Naive B cell (primary cell): ENCODE data around the gene IQGAP2. TPM values are rescaled to one million over a fixed set of nuclear protein-coding genes. Genes with fewer than 3 reads are reported as not detected.
"Not testable (repeated sequence)": the region's sequence is repeated elsewhere in the genome, so short reads cannot be mapped to it uniquely, and the experiment has no call there.

Experiments used
- ATAC-seq, 2 donors: fragments of 150-1000 bp; cut with Tn5 transposase; 2 replicates each; pipeline ENCODE4 v1.10.0; 2021; ENCODE audit warnings: low read depth in 2 of 2, mild to moderate bottlenecking in 2 of 2, moderate library complexity in 2 of 2
- DNase-seq: peaks from one replicate; pipeline ENCODE4 v3.0.0; 2022
- H3K27ac Mint-ChIP-seq, 6 donors: one replicate each; pipeline ENCODE4 v1.8.0; 2020 to 2022; ENCODE audit warnings: mild to moderate bottlenecking in 6 of 6, mixed read lengths in 6 of 6, moderate library complexity in 5 of 6, inconsistent platforms in 2 of 6
- H3K27me3 Mint-ChIP-seq, 3 donors: one replicate each; pipeline ENCODE4 v1.8.0; 2021 to 2022; ENCODE audit warnings: mixed read lengths in 3 of 3, mild to moderate bottlenecking in 1 of 3
- H3K36me3 Mint-ChIP-seq, 2 donors: one replicate each; pipeline ENCODE4 v1.8.0; 2020 to 2022; ENCODE audit warnings: mixed read lengths in 2 of 2, inconsistent platforms in 1 of 2, mild to moderate bottlenecking in 1 of 2
- H3K4me1 Mint-ChIP-seq, 3 donors: one replicate each; pipeline ENCODE4 v1.8.0; 2020 to 2022; ENCODE audit warnings: mixed read lengths in 3 of 3, inconsistent platforms in 1 of 3, mild to moderate bottlenecking in 1 of 3, moderate library complexity in 1 of 3
- H3K4me3 Mint-ChIP-seq, 8 donors: one replicate each; pipeline ENCODE4 v1.8.0; 2020 to 2022; ENCODE audit warnings: mild to moderate bottlenecking in 8 of 8, mixed read lengths in 8 of 8, moderate library complexity in 8 of 8, inconsistent platforms in 2 of 8
- H3K9me3 Mint-ChIP-seq, 7 donors: one replicate each; pipeline ENCODE4 v1.8.0; 2020 to 2022; ENCODE audit warnings: mixed read lengths in 7 of 7, mild to moderate bottlenecking in 5 of 7, inconsistent platforms in 2 of 7, moderate library complexity in 1 of 7
- polyA plus RNA-seq, 6 donors: library from polyadenylated mRNA; unstranded; fragments of 300-500 nt; fragmentation: Illumina TruSeq; gene quantifications; one replicate each; pipeline ENCODE4 v1.2.3, GENCODE V29; 2021; ENCODE audit warnings: low read depth in 6 of 6

IQGAP2 gene, protein sequence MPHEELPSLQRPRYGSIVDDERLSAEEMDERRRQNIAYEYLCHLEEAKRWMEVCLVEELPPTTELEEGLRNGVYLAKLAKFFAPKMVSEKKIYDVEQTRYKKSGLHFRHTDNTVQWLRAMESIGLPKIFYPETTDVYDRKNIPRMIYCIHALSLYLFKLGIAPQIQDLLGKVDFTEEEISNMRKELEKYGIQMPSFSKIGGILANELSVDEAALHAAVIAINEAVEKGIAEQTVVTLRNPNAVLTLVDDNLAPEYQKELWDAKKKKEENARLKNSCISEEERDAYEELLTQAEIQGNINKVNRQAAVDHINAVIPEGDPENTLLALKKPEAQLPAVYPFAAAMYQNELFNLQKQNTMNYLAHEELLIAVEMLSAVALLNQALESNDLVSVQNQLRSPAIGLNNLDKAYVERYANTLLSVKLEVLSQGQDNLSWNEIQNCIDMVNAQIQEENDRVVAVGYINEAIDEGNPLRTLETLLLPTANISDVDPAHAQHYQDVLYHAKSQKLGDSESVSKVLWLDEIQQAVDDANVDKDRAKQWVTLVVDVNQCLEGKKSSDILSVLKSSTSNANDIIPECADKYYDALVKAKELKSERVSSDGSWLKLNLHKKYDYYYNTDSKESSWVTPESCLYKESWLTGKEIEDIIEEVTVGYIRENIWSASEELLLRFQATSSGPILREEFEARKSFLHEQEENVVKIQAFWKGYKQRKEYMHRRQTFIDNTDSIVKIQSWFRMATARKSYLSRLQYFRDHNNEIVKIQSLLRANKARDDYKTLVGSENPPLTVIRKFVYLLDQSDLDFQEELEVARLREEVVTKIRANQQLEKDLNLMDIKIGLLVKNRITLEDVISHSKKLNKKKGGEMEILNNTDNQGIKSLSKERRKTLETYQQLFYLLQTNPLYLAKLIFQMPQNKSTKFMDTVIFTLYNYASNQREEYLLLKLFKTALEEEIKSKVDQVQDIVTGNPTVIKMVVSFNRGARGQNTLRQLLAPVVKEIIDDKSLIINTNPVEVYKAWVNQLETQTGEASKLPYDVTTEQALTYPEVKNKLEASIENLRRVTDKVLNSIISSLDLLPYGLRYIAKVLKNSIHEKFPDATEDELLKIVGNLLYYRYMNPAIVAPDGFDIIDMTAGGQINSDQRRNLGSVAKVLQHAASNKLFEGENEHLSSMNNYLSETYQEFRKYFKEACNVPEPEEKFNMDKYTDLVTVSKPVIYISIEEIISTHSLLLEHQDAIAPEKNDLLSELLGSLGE (N-terminal part only)
- 1 to 10 TPM; 2.7 to 9.8 (median 6.2) TPM for polyA plus RNA-seq

DNA sequence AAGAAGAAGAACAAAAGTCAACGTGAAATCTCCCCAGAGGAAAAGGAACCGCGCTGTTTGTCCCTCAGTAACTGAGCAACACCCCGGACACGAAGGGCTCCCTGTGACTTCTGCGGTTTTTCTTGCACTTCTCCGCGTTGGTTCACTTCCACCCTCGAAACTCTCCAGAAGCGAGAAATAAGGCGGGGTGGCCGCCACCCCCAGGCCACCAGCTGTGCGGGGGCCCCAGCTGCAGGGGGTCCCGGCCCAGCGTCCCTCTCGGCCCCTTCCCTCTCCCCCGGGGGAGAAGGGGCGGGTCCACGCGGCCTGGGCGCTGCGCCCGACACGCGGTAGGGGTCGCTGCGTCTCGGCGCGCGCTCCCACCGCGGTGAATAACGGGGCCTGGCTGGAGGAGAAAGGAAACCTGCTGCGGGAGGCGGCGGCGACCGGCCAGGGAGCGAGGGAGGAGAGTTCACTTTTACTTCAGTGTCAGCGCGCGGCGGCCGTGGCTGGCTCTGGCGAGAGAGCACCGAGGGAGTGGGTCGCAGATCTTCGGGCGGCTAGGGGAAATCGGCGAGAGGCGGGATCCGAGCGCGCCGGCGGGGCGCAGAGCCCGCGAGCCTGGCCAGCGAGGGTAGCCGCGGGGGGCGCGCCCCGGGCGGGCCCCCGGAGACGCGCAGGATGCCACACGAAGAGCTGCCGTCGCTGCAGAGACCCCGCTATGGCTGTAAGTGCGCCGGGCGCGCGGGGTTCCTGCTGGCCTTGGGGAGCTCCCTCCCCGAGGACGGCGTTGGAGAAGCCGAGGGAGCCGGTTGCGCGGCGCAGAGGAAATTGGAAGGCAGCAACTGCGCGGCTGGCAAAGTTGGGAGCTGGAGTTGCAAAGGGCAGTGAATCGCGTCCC lies at the start of gene IQGAP2:
IQGAP2 (plus strand) TSS at position 400 of the 880 bp plus-strand sequence; CDS start at position 661, 261 bp downstream.
- no peaks in the 10 kb centered on the region for H3K9me3 Mint-ChIP-seq
- H3K4me1 Mint-ChIP-seq = peaks cover 35 to 53% (median 35%) of the 10 kb centered on the region in 3 donors
- no peaks in the 10 kb centered on the region for H3K36me3 Mint-ChIP-seq

DNA sequence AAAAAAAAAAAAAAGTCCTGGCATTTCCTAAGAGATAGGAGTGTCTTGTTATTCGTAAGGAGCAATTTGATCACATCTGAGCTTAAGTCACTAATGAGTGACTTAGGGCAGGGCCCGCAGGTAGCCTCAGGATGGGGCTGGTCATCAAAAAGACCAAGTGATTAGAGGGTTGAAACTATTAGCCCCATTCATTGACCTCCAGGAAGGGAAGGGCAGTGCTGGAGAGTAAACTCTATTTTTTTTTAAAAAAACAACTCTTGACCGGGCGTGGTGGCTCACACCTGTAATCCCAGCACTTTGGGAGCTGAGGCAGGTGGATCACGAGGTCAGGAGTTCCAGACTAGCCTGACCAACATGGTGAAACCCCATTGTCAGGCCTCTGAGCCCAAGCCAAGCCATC lies 46.2 kb upstream of the IQGAP2 start:
- peaks cover 12 to 17% (median 13%) of the 10 kb centered on the region in 3 donors for H3K27me3 Mint-ChIP-seq
- DNase-seq (no peak), ATAC-seq (no peak)
- no peaks in the 10 kb centered on the region for H3K36me3 Mint-ChIP-seq
- H3K27ac Mint-ChIP-seq = no peak overlapping the region
- H3K9me3 Mint-ChIP-seq = no peaks in the 10 kb centered on the region
- peaks cover 0 to 8% (median 5%) of the 10 kb centered on the region in 3 donors for H3K4me1 Mint-ChIP-seq
- no peak overlapping the region for H3K4me3 Mint-ChIP-seq

More for the DNA sequence above, at the start of gene IQGAP2:
- H3K27ac Mint-ChIP-seq = peak within 1 kb of the TSS; percentile 97 to 100 (median 99)
- peak within 1 kb of the TSS; percentile 92 to 98 (median 95) for H3K4me3 Mint-ChIP-seq
- H3K27me3 Mint-ChIP-seq = peaks cover 0 to 7% (median 4%) of the 10 kb centered on the region in 3 donors
- ATAC-seq (peak; percentile 63 to 66), DNase-seq (peak; percentile 92)

DNA sequence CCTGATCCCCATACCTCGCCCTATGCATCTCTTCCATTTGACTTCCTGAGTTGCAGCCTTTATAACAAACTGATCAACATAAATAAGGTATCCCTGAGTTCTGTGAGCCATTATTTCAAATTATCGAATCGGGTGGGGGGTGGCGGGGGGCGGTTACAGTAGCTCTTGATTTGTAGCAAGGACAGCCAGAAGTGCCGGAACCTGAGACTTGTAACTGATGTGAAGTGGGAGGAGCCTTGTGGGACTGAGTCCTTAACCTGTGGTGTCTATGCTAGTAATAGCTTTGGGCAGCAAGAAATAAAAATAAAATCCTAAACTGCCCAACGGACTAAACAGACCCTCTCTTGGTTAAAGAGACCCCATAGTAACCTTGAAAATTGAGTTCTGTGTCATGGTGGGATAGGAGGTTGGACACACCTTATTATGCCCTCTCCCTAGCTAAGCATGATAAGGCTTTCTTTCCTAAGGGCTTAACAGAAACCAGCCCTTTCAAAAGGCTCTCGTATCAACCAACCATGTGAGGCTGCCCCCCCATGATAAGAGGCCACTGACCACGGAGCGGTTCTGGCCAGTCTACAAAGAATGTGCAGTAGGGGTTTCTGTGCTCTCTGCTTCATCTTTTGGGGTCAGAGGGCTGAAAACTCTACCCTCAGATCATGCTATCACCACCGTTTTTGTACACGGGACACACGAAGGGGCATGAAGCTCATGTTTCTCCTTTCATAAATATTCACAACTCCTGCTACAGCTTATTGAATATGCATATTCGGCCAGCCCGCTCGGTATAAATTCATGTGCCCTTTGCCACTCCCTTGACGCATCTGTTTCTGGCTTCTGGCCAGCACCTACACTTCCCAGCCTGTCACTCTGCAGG lies 39.5 kb upstream of the IQGAP2 start:
- no peak overlapping the region for H3K4me3 Mint-ChIP-seq
- H3K9me3 Mint-ChIP-seq = peaks cover 0 to 1% (median 0%) of the 10 kb centered on the region in 7 donors
- peaks cover under 1 to 3% (median 2%) of the 10 kb centered on the region in 3 donors for H3K27me3 Mint-ChIP-seq
- peaks cover 0 to 1% of the 10 kb centered on the region in 2 donors for H3K36me3 Mint-ChIP-seq
- DNase-seq = no peak
- H3K4me1 Mint-ChIP-seq = no peaks in the 10 kb centered on the region
- peak overlapping the region in 1 of 6 donors; percentile 68 for H3K27ac Mint-ChIP-seq
- ATAC-seq = no peak

DNA sequence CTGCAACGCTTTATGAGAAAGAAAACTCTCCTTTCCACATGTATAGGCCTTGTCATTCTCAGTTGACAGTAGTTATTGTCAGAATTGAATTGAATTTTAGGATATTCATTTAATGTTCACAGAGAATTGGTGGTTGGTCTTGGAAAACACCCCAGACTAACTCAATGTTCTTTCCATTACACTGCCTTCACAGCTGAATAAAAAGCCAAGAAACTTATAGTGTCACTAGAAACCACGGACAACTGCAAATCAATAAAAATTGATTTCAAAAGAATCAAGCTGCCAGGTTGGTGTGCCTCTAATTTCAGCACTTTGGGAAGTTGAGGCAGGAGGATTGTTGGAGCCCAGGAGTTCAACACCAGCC lies 38.9 kb upstream of the IQGAP2 start:
- peak overlapping the region in 1 of 6 donors; percentile 68 for H3K27ac Mint-ChIP-seq
- peaks cover 0 to 7% (median 0%) of the 10 kb centered on the region in 3 donors for H3K27me3 Mint-ChIP-seq
- H3K36me3 Mint-ChIP-seq = peaks cover 0 to 7% of the 10 kb centered on the region in 2 donors

DNA sequence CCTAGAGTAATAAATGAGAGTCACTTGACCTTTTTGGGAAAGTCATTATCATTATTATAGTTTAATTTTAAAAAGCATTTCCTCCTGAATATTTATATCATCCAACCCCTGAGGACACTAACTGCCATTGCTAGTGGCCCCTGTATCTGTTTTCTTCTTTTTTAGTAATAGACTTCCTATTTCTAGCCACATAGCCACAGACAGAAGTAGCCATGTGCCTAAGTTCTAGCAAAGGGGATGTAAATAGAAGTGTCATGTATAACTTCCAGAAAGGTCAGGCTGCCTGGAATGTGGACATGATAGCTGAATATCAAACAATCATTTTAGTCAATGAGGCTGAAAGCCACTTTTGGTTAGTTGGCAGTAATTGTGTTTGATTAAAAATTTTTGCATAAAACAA lies 37.5 kb upstream of the IQGAP2 start:
- peaks cover 0 to 7% of the 10 kb centered on the region in 2 donors for H3K36me3 Mint-ChIP-seq
- H3K27ac Mint-ChIP-seq = peak overlapping the region in 1 of 6 donors; percentile 65
- ATAC-seq = no peak
- H3K9me3 Mint-ChIP-seq = peaks cover 0 to 1% (median 0%) of the 10 kb centered on the region in 7 donors
- no peak overlapping the region for H3K4me3 Mint-ChIP-seq
- no peak for DNase-seq
- no peaks in the 10 kb centered on the region for H3K4me1 Mint-ChIP-seq
- peaks cover 0 to 8% (median 0%) of the 10 kb centered on the region in 3 donors for H3K27me3 Mint-ChIP-seq

More for the DNA sequence above, 38.9 kb upstream of the IQGAP2 start:
- H3K4me3 Mint-ChIP-seq = no peak overlapping the region
- H3K9me3 Mint-ChIP-seq = peaks cover 0 to 1% (median 0%) of the 10 kb centered on the region in 7 donors
- no peak for DNase-seq
- no peak for ATAC-seq
- no peaks in the 10 kb centered on the region for H3K4me1 Mint-ChIP-seq

DNA sequence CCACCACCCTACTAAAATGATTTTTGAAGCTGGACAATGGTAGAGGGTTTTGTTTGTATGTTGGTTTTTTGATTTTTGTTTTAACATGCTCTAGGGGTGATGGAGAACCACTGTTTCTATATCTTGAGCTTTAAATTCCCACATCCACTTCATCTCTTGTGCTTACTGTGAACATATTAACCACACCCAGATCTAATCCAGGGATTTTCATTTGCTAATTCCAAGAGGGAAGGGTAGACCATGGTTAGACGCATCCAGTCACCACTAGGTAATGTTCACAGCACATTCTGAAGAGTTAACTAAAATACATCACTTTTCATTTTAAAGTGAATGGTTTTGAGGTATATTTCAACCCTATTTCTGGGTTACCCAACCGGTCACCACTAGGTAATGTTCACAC lies 36.5 kb upstream of the IQGAP2 start:
- Mint-ChIP-seq H3K4me3 (no peak overlapping the region), H3K4me1 (no peaks in the 10 kb centered on the region), H3K27me3 (peaks cover 0 to 8% (median 0%) of the 10 kb centered on the region in 3 donors), H3K27ac (no peak overlapping the region), H3K36me3 (peaks cover 0 to 7% of the 10 kb centered on the region in 2 donors), H3K9me3 (peaks cover 0 to 1% (median 0%) of the 10 kb centered on the region in 7 donors)
- ATAC-seq (no peak), DNase-seq (no peak)

DNA sequence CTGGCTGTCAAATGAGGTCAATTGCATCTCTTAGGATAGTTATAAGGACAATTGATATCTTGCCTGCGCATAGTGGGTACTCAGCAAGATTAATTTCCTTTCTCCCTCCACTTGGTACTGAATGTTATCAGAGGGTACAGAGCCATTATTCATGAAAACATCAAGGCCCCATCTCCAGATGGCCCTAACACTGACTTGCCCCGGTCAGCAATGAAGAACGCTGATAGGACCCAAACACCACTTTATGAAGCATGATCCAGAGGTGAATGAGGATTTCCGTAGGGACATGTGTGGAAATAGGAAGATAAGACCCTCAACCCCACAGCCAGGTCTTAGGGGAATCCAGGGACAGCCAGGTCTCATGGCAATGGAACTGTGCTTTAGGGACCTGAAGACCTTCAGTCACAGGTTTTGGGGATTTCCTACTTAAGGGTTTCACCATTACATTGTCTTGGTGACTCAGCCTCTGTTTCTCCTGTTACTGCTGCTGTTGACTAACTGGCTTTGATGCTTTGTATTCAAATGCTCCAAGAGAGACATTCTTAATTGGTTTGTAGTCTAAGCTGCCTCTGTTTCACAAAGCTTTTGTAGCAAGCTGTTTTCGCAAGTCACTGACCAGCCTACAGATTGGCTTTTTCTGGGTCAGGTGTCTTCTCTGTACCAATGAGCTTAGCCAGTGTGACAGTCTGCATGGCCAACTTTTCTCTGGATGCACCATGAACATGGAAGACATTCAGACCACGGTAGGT lies 35.3 kb upstream of the IQGAP2 start:
- Mint-ChIP-seq H3K27me3 (peaks cover 0 to 8% (median 0%) of the 10 kb centered on the region in 3 donors), H3K4me1 (no peaks in the 10 kb centered on the region), H3K4me3 (no peak overlapping the region), H3K27ac (no peak overlapping the region), H3K36me3 (peaks cover 0 to 7% of the 10 kb centered on the region in 2 donors), H3K9me3 (peaks cover 0 to 1% (median 0%) of the 10 kb centered on the region in 7 donors)
- ATAC-seq = no peak
- DNase-seq = no peak

DNA sequence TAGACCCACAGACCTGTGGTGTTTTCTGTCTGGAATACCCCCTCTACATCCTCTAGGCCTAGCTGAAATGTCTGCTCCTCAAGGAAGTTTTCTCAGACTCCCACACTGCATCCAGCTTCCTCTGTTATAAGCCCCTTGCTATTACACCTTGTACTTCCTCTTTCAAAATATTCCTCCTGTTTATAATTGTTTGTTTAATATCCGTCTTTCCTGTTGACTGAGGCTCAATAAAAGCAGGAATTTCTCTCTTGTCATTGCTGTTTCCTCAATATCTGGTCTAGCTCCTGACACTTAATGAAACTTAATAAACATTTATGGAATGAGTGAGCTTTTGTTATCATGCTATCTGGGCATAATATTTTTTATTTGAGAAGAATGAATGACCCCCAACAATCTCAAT lies 34.1 kb upstream of the IQGAP2 start:
- Mint-ChIP-seq H3K4me3 (no peak overlapping the region), H3K9me3 (peaks cover 0 to 1% (median 0%) of the 10 kb centered on the region in 7 donors), H3K27ac (peak overlapping the region in 1 of 6 donors; percentile 6), H3K27me3 (peaks cover 0 to 8% (median 0%) of the 10 kb centered on the region in 3 donors), H3K36me3 (peaks cover 0 to 7% of the 10 kb centered on the region in 2 donors), H3K4me1 (no peaks in the 10 kb centered on the region)
- no peak for ATAC-seq
- DNase-seq = no peak

DNA sequence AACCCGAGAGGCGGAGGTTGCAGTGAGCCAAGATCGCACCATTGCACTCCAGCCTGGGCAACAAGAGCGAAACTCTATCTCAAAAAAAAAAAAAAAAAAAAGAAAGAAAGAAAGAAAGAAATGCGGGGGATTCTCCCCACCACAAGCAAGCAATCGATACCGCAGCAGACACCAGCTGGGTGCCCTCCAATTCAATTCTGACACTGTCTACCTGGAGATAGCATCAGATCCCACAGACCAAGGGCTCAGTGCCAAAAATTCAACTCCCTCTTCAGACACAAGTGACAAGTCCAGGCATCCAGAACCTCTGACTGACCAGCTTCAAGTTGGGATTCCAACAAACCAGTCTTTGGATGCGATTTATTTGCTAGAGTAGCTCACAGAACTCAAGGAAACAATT lies 33.4 kb upstream of the IQGAP2 start:
- not testable (repeated sequence) for H3K27me3 Mint-ChIP-seq, H3K4me1 Mint-ChIP-seq, H3K4me3 Mint-ChIP-seq, H3K9me3 Mint-ChIP-seq, DNase-seq, ATAC-seq, H3K36me3 Mint-ChIP-seq
- H3K27ac Mint-ChIP-seq = peak overlapping the region in 1 of 6 donors; percentile 15

DNA sequence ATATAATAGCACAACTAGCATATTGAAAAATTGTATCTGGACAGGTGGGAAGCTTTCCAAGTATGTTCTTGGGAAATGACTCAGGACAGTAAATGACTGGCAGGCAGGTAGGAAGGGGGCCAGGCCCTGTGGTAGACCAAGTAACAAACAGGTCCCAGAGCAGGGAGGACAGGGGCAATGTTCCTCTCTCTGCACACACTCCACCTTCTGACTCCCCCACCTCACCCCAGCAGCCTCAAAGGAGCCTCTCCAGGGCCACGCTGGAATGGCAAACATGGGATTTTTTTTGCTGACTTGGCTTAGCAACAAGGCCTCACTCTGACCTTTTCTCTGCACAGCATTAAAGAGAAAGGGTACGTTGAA lies 31.1 kb upstream of the IQGAP2 start:
- ATAC-seq = no peak
- Mint-ChIP-seq H3K4me3 (no peak overlapping the region), H3K27ac (no peak overlapping the region), H3K9me3 (no peaks in the 10 kb centered on the region), H3K4me1 (peaks cover 0 to 5% (median 0%) of the 10 kb centered on the region in 3 donors), H3K36me3 (peaks cover 0 to 7% of the 10 kb centered on the region in 2 donors), H3K27me3 (peaks cover 0 to 8% (median 0%) of the 10 kb centered on the region in 3 donors)
- DNase-seq = no peak
